HG02588 (cell line): ENCODE measurements around the gene SMIM21.

Experiments
- ATAC-seq: cut with Tn5 transposase; IDR thresholded peaks from one replicate; pipeline ENCODE4 v1.9.1; 2021; ENCODE audit warnings: mild to moderate bottlenecking, moderate library complexity; ENCODE audit not compliant: unreplicated experiment

SMIM21 gene

GRCh38 chr18:75428490-75428889 lies 987 bp upstream of the SMIM21 start:
- no peak for ATAC-seq

GRCh38 chr18:75422341-75422910 lies 5.1 kb downstream of the SMIM21 start:
- no peak for ATAC-seq

GRCh38 chr18:75421656-75422055 lies 5.8 kb downstream of the SMIM21 start:
- no peak for ATAC-seq

GRCh38 chr18:75418293-75419005 lies 9.1 kb downstream of the SMIM21 start:
- ATAC-seq, result no peak

- ATAC-seq, result no peak
These were observed 16.9 kb downstream of the SMIM21 start for GRCh38 chr18:75410611-75411010.

- ATAC-seq, result no peak
These were observed 17.7 kb downstream of the SMIM21 start for GRCh38 chr18:75409806-75410205.

- ATAC-seq, result no peak
These were observed 18.7 kb downstream of the SMIM21 start for GRCh38 chr18:75408554-75409506.

GRCh38 chr18:75407468-75408437 lies 19.8 kb downstream of the SMIM21 start:
- ATAC-seq, result no peak

- no peak for ATAC-seq
These were observed 20.7 kb downstream of the SMIM21 start for GRCh38 chr18:75406491-75407445.

- no peak for ATAC-seq
These were observed 22.2 kb downstream of the SMIM21 start for GRCh38 chr18:75405351-75405750.

GRCh38 chr18:75400366-75400765 lies 27.1 kb downstream of the SMIM21 start:
- ATAC-seq, result no peak

- ATAC-seq, result no peak
These were observed 32.4 kb downstream of the SMIM21 start for GRCh38 chr18:75395137-75395536.

- ATAC-seq, result no peak
These were observed 33.8 kb downstream of the SMIM21 start for GRCh38 chr18:75393721-75394120.

GRCh38 chr18:75392226-75392578 lies 35.3 kb downstream of the SMIM21 start:
- no peak for ATAC-seq

GRCh38 chr18:75391279-75392225 lies 36.0 kb downstream of the SMIM21 start:
- no peak for ATAC-seq

- no peak for ATAC-seq
These were observed 36.6 kb downstream of the SMIM21 start for GRCh38 chr18:75390854-75391253.

GRCh38 chr18:75384144-75384543 lies 43.4 kb downstream of the SMIM21 start:
- no peak for ATAC-seq
